HEK293 (cell line): Measurements from ENCODE around the gene LAMC3.

ENCODE experiments used
- CTCF ChIA-PET: fragments of 350-600 bp; formaldehyde crosslinking; extraction: SDS; loops from one replicate; lab custom pipeline; 2021; ENCODE audit warnings: antibody characterized with exemption; lab: Yijun Ruan, JAX
- POLR2A ChIA-PET: fragments of 300-600 bp; formaldehyde crosslinking; extraction: SDS; loops from one replicate; lab custom pipeline; 2020; ENCODE audit warnings: antibody characterized with exemption, inconsistent platforms; lab: Yijun Ruan, JAX
- H3K27ac ChIP-seq: fragments of 200-500 bp; sonication (Bioruptor generic); 2 replicates; pipeline ENCODE4 v1.5.1; 2014; ENCODE audit warnings: low read depth, low read length, control low read depth, inconsistent platforms; ENCODE audit errors: extremely low read depth
- H3K36me3 ChIP-seq, 2 experiments: fragments of 200-500 bp in 1 of 2; sonication (Bioruptor generic) in 1 of 2; 1 replicate in 1 of 2; 2 replicates in 1 of 2; pipeline ENCODE4 v1.5.1; 2014 to 2017; ENCODE audit warnings: inconsistent platforms in 2 of 2, low read length in 2 of 2; ENCODE audit not compliant: control insufficient read depth in 2 of 2, insufficient read depth in 1 of 2
- H3K4me1 ChIP-seq: fragments of 200-500 bp; sonication (Bioruptor generic); 2 replicates; pipeline ENCODE4 v1.5.1; 2014; ENCODE audit warnings: mild to moderate bottlenecking, low read length, inconsistent platforms; ENCODE audit not compliant: control insufficient read depth, insufficient read depth
- H3K4me3 ChIP-seq: 2 replicates; pipeline ENCODE4 v1.5.1; 2011; ENCODE audit warnings: low read depth, mild to moderate bottlenecking, control low read depth, low read length, moderate library complexity
- H3K9me3 ChIP-seq: fragments of 200-500 bp; sonication (Bioruptor generic); 2 replicates; pipeline ENCODE4 v1.5.1; 2014; ENCODE audit warnings: low read depth, low read length, inconsistent platforms; ENCODE audit not compliant: control insufficient read depth, insufficient read depth
- BCL11A ChIP-seq: fragments of 450-650 bp; formaldehyde crosslinking; IDR thresholded peaks from 2 replicates; pipeline ENCODE4 v1.5.1; 2016; ENCODE audit warnings: low read depth, missing biosample characterization, missing genetic modification characterization
- EGR2 ChIP-seq: fragments of 450-650 bp; formaldehyde crosslinking; IDR thresholded peaks from 2 replicates; pipeline ENCODE4 v1.5.1; 2016; ENCODE audit warnings: low read depth, missing biosample characterization, missing genetic modification characterization
- GLI4 ChIP-seq: fragments of 450-650 bp; formaldehyde crosslinking; IDR thresholded peaks from 2 replicates; pipeline ENCODE4 v1.5.1; 2016; ENCODE audit warnings: missing biosample characterization, missing genetic modification characterization
- GLIS1 ChIP-seq: fragments of 450-650 bp; formaldehyde crosslinking; IDR thresholded peaks from 2 replicates; pipeline ENCODE4 v1.5.1; 2016; ENCODE audit warnings: missing biosample characterization, missing genetic modification characterization
- GLIS2 ChIP-seq: fragments of 450-650 bp; formaldehyde crosslinking; IDR thresholded peaks from 2 replicates; pipeline ENCODE4 v1.5.1; 2016; ENCODE audit warnings: missing biosample characterization, missing genetic modification characterization
- HOXC10 ChIP-seq: sonication (generic); formaldehyde crosslinking; IDR thresholded peaks from 2 replicates; pipeline ENCODE4 v1.8.1; 2023; ENCODE audit warnings: mild to moderate bottlenecking, missing genetic modification reagents
- SP7 ChIP-seq: fragments of 450-650 bp; formaldehyde crosslinking; IDR thresholded peaks from 2 replicates; pipeline ENCODE4 v1.5.1; 2016; ENCODE audit warnings: missing biosample characterization, missing genetic modification characterization
- ZBTB17 ChIP-seq: fragments of 450-650 bp; formaldehyde crosslinking; IDR thresholded peaks from 2 replicates; pipeline ENCODE4 v1.5.1; 2016; ENCODE audit warnings: missing biosample characterization, missing genetic modification characterization
- ZBTB48 ChIP-seq: fragments of 450-650 bp; formaldehyde crosslinking; IDR thresholded peaks from 2 replicates; pipeline ENCODE4 v1.5.1; 2016; ENCODE audit warnings: missing biosample characterization, missing genetic modification characterization
- ZFHX2 ChIP-seq: fragments of 450-650 bp; formaldehyde crosslinking; conservative IDR thresholded peaks from 2 replicates; pipeline ENCODE4 v1.5.1; 2016; ENCODE audit warnings: missing biosample characterization, missing genetic modification characterization
- ZFP37 ChIP-seq: fragments of 450-650 bp; formaldehyde crosslinking; IDR thresholded peaks from 2 replicates; pipeline ENCODE4 v1.5.1; 2016; ENCODE audit warnings: missing biosample characterization, missing genetic modification characterization
- ZNF10 ChIP-seq: fragments of 450-650 bp; formaldehyde crosslinking; IDR thresholded peaks from 2 replicates; pipeline ENCODE4 v1.5.1; 2017; ENCODE audit warnings: missing biosample characterization, missing genetic modification characterization
- ZNF214 ChIP-seq: fragments of 450-650 bp; formaldehyde crosslinking; IDR thresholded peaks from 2 replicates; pipeline ENCODE4 v1.5.1; 2017; ENCODE audit warnings: missing biosample characterization, mild to moderate bottlenecking, missing genetic modification characterization, borderline replicate concordance
- ZNF394 ChIP-seq: fragments of 450-650 bp; formaldehyde crosslinking; IDR thresholded peaks from 2 replicates; pipeline ENCODE4 v1.5.1; 2016; ENCODE audit warnings: missing biosample characterization, missing genetic modification characterization, mild to moderate bottlenecking, moderate library complexity, borderline replicate concordance
- ZNF510 ChIP-seq: fragments of 450-650 bp; formaldehyde crosslinking; IDR thresholded peaks from 2 replicates; pipeline ENCODE4 v1.5.1; 2018; ENCODE audit warnings: mild to moderate bottlenecking, missing genetic modification characterization, missing biosample characterization; ENCODE audit not compliant: insufficient replicate concordance
- ZNF548 ChIP-seq: fragments of 450-650 bp; formaldehyde crosslinking; IDR thresholded peaks from 2 replicates; pipeline ENCODE4 v1.5.1; 2016; ENCODE audit warnings: missing biosample characterization, missing genetic modification characterization
- ZNF561 ChIP-seq: fragments of 450-650 bp; IDR thresholded peaks from 2 replicates; pipeline ENCODE4 v1.5.1; 2018; ENCODE audit warnings: missing biosample characterization, missing genetic modification characterization, borderline replicate concordance
- ZNF585B ChIP-seq: fragments of 450-650 bp; formaldehyde crosslinking; IDR thresholded peaks from 2 replicates; pipeline ENCODE4 v1.5.1; 2016; ENCODE audit warnings: missing biosample characterization, missing genetic modification characterization
- ZNF600 ChIP-seq: fragments of 450-650 bp; formaldehyde crosslinking; IDR thresholded peaks from 2 replicates; pipeline ENCODE4 v1.5.1; 2016; ENCODE audit warnings: missing biosample characterization, missing genetic modification characterization
- ZNF776 ChIP-seq: fragments of 450-650 bp; formaldehyde crosslinking; IDR thresholded peaks from 2 replicates; pipeline ENCODE4 v1.5.0; 2017; ENCODE audit warnings: missing biosample characterization, missing genetic modification characterization, borderline replicate concordance
- ZNF777 ChIP-seq: fragments of 450-650 bp; formaldehyde crosslinking; IDR thresholded peaks from 2 replicates; pipeline ENCODE4 v1.5.1; 2017; ENCODE audit warnings: missing biosample characterization, missing genetic modification characterization, borderline replicate concordance
- ZSCAN23 ChIP-seq: fragments of 450-650 bp; formaldehyde crosslinking; IDR thresholded peaks from 2 replicates; pipeline ENCODE4 v1.5.1; 2016; ENCODE audit warnings: missing biosample characterization, missing genetic modification characterization
- TF ChIP-seq, protein P1 (sequence below): fragments of 450-650 bp; formaldehyde crosslinking; IDR thresholded peaks from 2 replicates; pipeline ENCODE4 v1.5.1; 2016; ENCODE audit warnings: missing biosample characterization, missing genetic modification characterization
- TF ChIP-seq, protein P2 (sequence below): fragments of 450-650 bp; formaldehyde crosslinking; IDR thresholded peaks from 2 replicates; pipeline ENCODE4 v1.5.1; 2016; ENCODE audit warnings: missing biosample characterization, missing genetic modification characterization
- TF ChIP-seq, protein P3 (sequence below): fragments of 450-650 bp; formaldehyde crosslinking; IDR thresholded peaks from 2 replicates; pipeline ENCODE4 v1.5.1; 2016; ENCODE audit warnings: missing biosample characterization, missing genetic modification characterization
- TF ChIP-seq, protein P4 (sequence below): fragments of 450-650 bp; formaldehyde crosslinking; optimal IDR thresholded peaks from 2 replicates; pipeline ENCODE3; 2016; ENCODE audit warnings: missing biosample characterization, mild to moderate bottlenecking, missing genetic modification characterization
- TF ChIP-seq, protein P5 (sequence below): fragments of 450-650 bp; formaldehyde crosslinking; IDR thresholded peaks from 2 replicates; pipeline ENCODE4 v1.5.1; 2017; ENCODE audit warnings: missing biosample characterization, missing genetic modification characterization

Gene LAMC3

DNA sequence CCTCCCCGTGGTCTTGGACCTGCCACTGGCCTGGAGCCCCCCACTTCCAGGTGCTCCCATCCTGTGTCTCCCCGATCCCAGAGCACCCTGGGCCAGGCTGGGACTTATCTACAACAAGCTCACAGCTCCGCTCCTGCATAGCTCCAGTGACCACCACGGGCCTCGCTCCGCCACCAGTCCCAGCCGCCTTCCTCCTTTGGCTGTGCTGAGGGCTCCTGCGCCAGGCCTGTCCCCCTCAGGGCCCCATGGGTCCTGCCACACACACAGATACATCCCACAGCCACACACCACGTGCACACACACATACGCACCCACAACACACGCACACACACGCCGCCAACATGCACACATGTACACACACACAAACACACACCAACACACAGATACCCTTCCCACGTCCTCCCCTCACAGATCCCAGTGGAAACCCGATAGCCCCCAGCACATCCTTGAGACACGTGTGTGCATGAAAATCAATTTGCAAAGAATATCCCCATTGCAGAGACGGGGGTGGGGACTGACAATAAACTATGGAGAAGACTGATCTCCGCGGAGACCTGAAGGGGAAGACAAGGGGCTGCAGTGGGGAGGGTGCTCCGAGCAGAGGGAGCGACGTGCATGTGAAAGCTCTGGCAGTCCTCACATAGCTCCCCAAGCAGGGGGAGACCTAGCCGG lies 18.5 kb upstream of the LAMC3 start:
- H3K9me3 ChIP-seq, result no peaks in the 10 kb centered on the region
- 0 out of 2 replicates have a peak, but pooled peaks have one; percentile 15 for TF ChIP-seq SP7 (tag by site-specific recombination)
- peak; percentile 99 for TF ChIP-seq ZFHX2 (tag by site-specific recombination)
- peak; percentile 55 for TF ChIP-seq GLIS1 (tag by site-specific recombination)
- no peak for TF ChIP-seq ZNF510 (tag by site-specific recombination)
- TF ChIP-seq HOXC10 (CRISPR knock-in tag), result no peak
- TF ChIP-seq ZBTB48 (tag by site-specific recombination), result peak; percentile 53; the same call in 1 of the 2 replicates
- peak; percentile 10; the same call in 1 of the 2 replicates for TF ChIP-seq BCL11A
- TF ChIP-seq, protein P1, sequence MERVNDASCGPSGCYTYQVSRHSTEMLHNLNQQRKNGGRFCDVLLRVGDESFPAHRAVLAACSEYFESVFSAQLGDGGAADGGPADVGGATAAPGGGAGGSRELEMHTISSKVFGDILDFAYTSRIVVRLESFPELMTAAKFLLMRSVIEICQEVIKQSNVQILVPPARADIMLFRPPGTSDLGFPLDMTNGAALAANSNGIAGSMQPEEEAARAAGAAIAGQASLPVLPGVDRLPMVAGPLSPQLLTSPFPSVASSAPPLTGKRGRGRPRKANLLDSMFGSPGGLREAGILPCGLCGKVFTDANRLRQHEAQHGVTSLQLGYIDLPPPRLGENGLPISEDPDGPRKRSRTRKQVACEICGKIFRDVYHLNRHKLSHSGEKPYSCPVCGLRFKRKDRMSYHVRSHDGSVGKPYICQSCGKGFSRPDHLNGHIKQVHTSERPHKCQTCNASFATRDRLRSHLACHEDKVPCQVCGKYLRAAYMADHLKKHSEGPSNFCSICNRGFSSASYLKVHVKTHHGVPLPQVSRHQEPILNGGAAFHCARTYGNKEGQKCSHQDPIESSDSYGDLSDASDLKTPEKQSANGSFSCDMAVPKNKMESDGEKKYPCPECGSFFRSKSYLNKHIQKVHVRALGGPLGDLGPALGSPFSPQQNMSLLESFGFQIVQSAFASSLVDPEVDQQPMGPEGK (tag by site-specific recombination), result peak; percentile 79
- TF ChIP-seq ZNF10, result no peak
- peak; percentile 95 for TF ChIP-seq EGR2
- no peak for TF ChIP-seq ZNF585B (tag by site-specific recombination)
- 0 out of 2 replicates have a peak, but pooled peaks have one; percentile 46 for TF ChIP-seq ZNF777 (tag by site-specific recombination)
- peak; percentile 69 for TF ChIP-seq ZBTB17
- TF ChIP-seq ZSCAN23, result peak; percentile 41; the same call in 1 of the 2 replicates
- TF ChIP-seq, protein P2, sequence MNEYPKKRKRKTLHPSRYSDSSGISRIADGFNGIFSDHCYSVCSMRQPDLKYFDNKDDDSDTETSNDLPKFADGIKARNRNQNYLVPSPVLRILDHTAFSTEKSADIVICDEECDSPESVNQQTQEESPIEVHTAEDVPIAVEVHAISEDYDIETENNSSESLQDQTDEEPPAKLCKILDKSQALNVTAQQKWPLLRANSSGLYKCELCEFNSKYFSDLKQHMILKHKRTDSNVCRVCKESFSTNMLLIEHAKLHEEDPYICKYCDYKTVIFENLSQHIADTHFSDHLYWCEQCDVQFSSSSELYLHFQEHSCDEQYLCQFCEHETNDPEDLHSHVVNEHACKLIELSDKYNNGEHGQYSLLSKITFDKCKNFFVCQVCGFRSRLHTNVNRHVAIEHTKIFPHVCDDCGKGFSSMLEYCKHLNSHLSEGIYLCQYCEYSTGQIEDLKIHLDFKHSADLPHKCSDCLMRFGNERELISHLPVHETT (tag by site-specific recombination), result 0 out of 2 replicates have a peak, but pooled peaks have one; percentile 51
- TF ChIP-seq ZNF394, result no peak
- no peak for TF ChIP-seq ZNF214 (tag by site-specific recombination)
- no peak for TF ChIP-seq ZNF548 (tag by site-specific recombination)
- TF ChIP-seq ZNF561, result no peak
- TF ChIP-seq, protein P3, sequence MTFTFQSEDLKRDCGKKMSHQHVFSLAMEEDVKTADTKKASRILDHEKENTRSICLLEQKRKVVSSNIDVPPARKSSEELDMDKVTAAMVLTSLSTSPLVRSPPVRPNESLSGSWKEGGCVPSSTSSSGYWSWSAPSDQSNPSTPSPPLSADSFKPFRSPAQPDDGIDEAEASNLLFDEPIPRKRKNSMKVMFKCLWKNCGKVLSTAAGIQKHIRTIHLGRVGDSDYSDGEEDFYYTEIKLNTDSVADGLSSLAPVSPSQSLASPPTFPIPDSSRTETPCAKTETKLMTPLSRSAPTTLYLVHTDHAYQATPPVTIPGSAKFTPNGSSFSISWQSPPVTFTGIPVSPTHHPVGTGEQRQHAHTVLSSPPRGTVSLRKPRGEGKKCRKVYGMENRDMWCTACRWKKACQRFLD (tag by site-specific recombination), result no peak
- no peak for TF ChIP-seq ZFP37
- TF ChIP-seq ZNF776 (tag by site-specific recombination), result no peak
- TF ChIP-seq, protein P4, sequence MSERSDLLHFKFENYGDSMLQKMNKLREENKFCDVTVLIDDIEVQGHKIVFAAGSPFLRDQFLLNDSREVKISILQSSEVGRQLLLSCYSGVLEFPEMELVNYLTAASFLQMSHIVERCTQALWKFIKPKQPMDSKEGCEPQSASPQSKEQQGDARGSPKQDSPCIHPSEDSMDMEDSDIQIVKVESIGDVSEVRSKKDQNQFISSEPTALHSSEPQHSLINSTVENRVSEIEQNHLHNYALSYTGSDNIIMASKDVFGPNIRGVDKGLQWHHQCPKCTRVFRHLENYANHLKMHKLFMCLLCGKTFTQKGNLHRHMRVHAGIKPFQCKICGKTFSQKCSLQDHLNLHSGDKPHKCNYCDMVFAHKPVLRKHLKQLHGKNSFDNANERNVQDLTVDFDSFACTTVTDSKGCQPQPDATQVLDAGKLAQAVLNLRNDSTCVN, result peak; percentile 12
- TF ChIP-seq GLI4 (tag by site-specific recombination), result 0 out of 2 replicates have a peak, but pooled peaks have one; percentile 54
- peak; percentile 78 for TF ChIP-seq GLIS2 (tag by site-specific recombination)
- TF ChIP-seq, protein P5, sequence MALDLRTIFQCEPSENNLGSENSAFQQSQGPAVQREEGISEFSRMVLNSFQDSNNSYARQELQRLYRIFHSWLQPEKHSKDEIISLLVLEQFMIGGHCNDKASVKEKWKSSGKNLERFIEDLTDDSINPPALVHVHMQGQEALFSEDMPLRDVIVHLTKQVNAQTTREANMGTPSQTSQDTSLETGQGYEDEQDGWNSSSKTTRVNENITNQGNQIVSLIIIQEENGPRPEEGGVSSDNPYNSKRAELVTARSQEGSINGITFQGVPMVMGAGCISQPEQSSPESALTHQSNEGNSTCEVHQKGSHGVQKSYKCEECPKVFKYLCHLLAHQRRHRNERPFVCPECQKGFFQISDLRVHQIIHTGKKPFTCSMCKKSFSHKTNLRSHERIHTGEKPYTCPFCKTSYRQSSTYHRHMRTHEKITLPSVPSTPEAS (tag by site-specific recombination), result peak; percentile 88
- peak; percentile 85 for TF ChIP-seq ZNF600 (tag by site-specific recombination)
- no peaks in the 10 kb centered on the region for H3K4me1 ChIP-seq
- no peak overlapping the region for H3K4me3 ChIP-seq
- POLR2A ChIA-PET, result interaction anchor here (0.6 kb wide), 1 partner anchor 91 kb away, joined by 3 read pairs; no protein-coding TSS in a partner anchor
- no peaks in the 10 kb centered on the region for H3K36me3 ChIP-seq
- H3K27ac ChIP-seq, result no peak overlapping the region
- CTCF ChIA-PET, result interaction anchor here (0.6 to 1.2 kb wide), 2 partner anchors 124 to 280 kb away, joined by 3 read pairs; no protein-coding TSS in a partner anchor
